Right lobe of liver (tissue), 4 donors: ENCODE data around the gene NLRP3.

Source experiments
- POLR2A ChIP-seq: fragments of 450-650 bp; IDR thresholded peaks from one replicate; pipeline ENCODE4 v1.6.1; 2017; ENCODE audit warnings: antibody characterized with exemption, mild to moderate bottlenecking
- TF ChIP-seq, protein P1 (sequence below), 4 donors: fragments of 200-600 bp in 3 of 4; fragments of 450-650 bp in 1 of 4; IDR thresholded peaks; one replicate each; pipeline versions ENCODE4 v1.5.1 to v1.8.0; 2016 to 2022; ENCODE audit warnings: antibody characterized with exemption in 4 of 4, mild to moderate bottlenecking in 2 of 4
- donor health status: DM: no; HTN: no; CAD: no.
- donor health status: DM: no; HTN: no; CAD: no.
- donor health status: DM: no; HTN: yes; CAD: no.

DNA sequence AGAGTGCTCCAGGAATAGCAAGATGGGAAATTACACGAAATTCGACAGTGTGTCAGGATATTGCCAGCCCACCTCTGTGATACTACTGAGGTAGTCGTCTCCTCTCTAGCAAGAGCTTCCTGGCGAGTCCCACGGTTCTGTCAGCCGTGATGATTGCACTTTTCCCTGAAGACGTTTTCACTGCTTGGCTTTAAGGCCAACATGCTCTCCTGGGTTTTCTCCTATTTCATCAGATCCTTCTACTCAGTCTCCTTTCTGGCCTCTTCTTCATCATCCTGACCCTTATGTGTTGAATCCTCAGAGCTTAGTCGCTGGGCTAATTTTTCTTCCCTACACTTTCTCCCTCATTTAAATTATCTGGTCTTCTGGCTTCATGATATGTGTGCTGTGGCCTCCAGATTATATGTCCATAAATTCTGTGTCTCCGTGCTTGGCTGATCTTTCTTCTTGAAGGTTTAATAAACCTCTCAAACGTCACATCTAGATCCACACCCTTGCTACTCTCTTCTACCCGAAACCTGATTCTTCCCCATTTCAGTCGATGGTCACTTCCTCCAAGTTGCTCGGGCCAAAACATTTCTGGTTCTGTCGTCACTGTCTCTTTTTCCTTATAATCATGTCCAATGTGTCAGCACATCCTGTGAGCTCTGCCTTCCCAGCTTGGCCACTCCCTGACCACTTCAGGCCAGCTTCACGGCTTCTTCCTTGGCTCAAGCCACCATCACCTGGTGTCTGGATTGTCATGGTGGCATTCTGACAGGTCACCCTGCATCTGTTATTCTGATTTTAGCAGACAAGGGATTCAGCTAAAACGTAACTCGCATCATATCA is 29.8 kb downstream of the NLRP3 start:
- TF ChIP-seq, protein P1, sequence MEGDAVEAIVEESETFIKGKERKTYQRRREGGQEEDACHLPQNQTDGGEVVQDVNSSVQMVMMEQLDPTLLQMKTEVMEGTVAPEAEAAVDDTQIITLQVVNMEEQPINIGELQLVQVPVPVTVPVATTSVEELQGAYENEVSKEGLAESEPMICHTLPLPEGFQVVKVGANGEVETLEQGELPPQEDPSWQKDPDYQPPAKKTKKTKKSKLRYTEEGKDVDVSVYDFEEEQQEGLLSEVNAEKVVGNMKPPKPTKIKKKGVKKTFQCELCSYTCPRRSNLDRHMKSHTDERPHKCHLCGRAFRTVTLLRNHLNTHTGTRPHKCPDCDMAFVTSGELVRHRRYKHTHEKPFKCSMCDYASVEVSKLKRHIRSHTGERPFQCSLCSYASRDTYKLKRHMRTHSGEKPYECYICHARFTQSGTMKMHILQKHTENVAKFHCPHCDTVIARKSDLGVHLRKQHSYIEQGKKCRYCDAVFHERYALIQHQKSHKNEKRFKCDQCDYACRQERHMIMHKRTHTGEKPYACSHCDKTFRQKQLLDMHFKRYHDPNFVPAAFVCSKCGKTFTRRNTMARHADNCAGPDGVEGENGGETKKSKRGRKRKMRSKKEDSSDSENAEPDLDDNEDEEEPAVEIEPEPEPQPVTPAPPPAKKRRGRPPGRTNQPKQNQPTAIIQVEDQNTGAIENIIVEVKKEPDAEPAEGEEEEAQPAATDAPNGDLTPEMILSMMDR (IDR thresholded peaks at IDR 0.05): no peak
- no peak for TF ChIP-seq POLR2A
